ENCODE measurements around the gene HJURP.

HJURP gene

GRCh38 chr2:233823731-233824121 is 30.6 kb downstream of the HJURP start:
- H3K27ac ChIP-seq (replicated peaks): no peak overlapping the region
- no peak for DNase-seq (ENCODE audit: low read depth in 1 of 2, low spot score in 1 of 2)
- no peak overlapping the region for H3K4me3 ChIP-seq (replicated peaks; ENCODE audit: insufficient read depth, low read length)
- TF ChIP-seq SPI1 (IDR thresholded peaks at IDR 0.05; ENCODE audit: borderline replicate concordance, low read depth) (no peak), GABPA (IDR thresholded peaks at IDR 0.05; ENCODE audit: low read depth) (no peak), REST (IDR thresholded peaks at IDR 0.05; ENCODE audit: insufficient replicate concordance, low read depth) (no peak), CTCF (IDR thresholded peaks at IDR 0.05; ENCODE audit: insufficient read depth, low read length) (no peak), POLR2AphosphoS5 (IDR thresholded peaks at IDR 0.05; ENCODE audit: low read depth) (no peak)
- H3K27me3 ChIP-seq (ENCODE audit: insufficient read depth, poor library complexity, severe bottlenecking): no peaks in the 10 kb centered on the region

- Histone ChIP-seq H3K27me3 (ENCODE audit: insufficient read depth, poor library complexity, severe bottlenecking) (no peaks in the 10 kb centered on the region), H3K27ac (replicated peaks) (no peak overlapping the region), H3K4me3 (replicated peaks; ENCODE audit: insufficient read depth, low read length) (no peak overlapping the region)
- DNase-seq (ENCODE audit: low read depth in 1 of 2, low spot score in 1 of 2): peak in 1 of 2 experiments; percentile 26
- TF ChIP-seq GABPA (IDR thresholded peaks at IDR 0.05; ENCODE audit: low read depth) (no peak), REST (IDR thresholded peaks at IDR 0.05; ENCODE audit: insufficient replicate concordance, low read depth) (no peak), SPI1 (IDR thresholded peaks at IDR 0.05; ENCODE audit: borderline replicate concordance, low read depth) (no peak), POLR2AphosphoS5 (IDR thresholded peaks at IDR 0.05; ENCODE audit: low read depth) (no peak), CTCF (IDR thresholded peaks at IDR 0.05; ENCODE audit: insufficient read depth, low read length) (no peak)
These were observed 31.3 kb downstream of the HJURP start for GRCh38 chr2:233822781-233823730.

GRCh38 chr2:233822101-233822771 is 32.1 kb downstream of the HJURP start:
- no peak overlapping the region for H3K27ac ChIP-seq (replicated peaks)
- DNase-seq (ENCODE audit: low read depth in 1 of 2, low spot score in 1 of 2): no peak
- no peaks in the 10 kb centered on the region for H3K27me3 ChIP-seq (ENCODE audit: insufficient read depth, poor library complexity, severe bottlenecking)

More at GRCh38 chr2:233822101-233822771, 32.1 kb downstream of the HJURP start:
- H3K4me3 ChIP-seq (replicated peaks; ENCODE audit: insufficient read depth, low read length): no peak overlapping the region
- TF ChIP-seq POLR2AphosphoS5 (IDR thresholded peaks at IDR 0.05; ENCODE audit: low read depth): no peak
- TF ChIP-seq CTCF (IDR thresholded peaks at IDR 0.05; ENCODE audit: insufficient read depth, low read length): no peak
- no peak for TF ChIP-seq REST (IDR thresholded peaks at IDR 0.05; ENCODE audit: insufficient replicate concordance, low read depth)
- no peak for TF ChIP-seq SPI1 (IDR thresholded peaks at IDR 0.05; ENCODE audit: borderline replicate concordance, low read depth)
- TF ChIP-seq GABPA (IDR thresholded peaks at IDR 0.05; ENCODE audit: low read depth): no peak
